Measurements from ENCODE around the gene TMED6.

The TMED6 gene

GRCh38 chr16:69344171-69344570 is 7.4 kb downstream of the TMED6 start:
- TF ChIP-seq CTCF (IDR thresholded peaks at IDR 0.05; ENCODE audit: low read depth, low read length, missing control alignments) = no peak

GRCh38 chr16:69340095-69340644 is 11.4 kb downstream of the TMED6 start:
- peak overlapping the region; percentile 90 for H3K4me3 ChIP-seq (ENCODE audit: low read depth, low read length)
- DNase-seq (ENCODE audit: low read depth) = no peak
- TF ChIP-seq CTCF (IDR thresholded peaks at IDR 0.05; ENCODE audit: low read depth, low read length, missing control alignments) = no peak

More at GRCh38 chr16:69344171-69344570, 7.4 kb downstream of the TMED6 start:
- H3K4me3 ChIP-seq (ENCODE audit: low read depth, low read length) = no peak overlapping the region
- no peak for DNase-seq (ENCODE audit: low read depth)

- peak; percentile 97 for DNase-seq (ENCODE audit: low read depth)
- TF ChIP-seq CTCF (IDR thresholded peaks at IDR 0.05; ENCODE audit: low read depth, low read length, missing control alignments) = peak; percentile 85
- H3K4me3 ChIP-seq (ENCODE audit: low read depth, low read length) = peak within 1 kb of the TSS; percentile 90
Observed at GRCh38 chr16:69339289-69340094, 12.1 kb downstream of the TMED6 start, which contains the start of the genes COG8 and NIP7. TSS of gene COG8 (minus strand) at chr16:69339564. CDS start at chr16:69339552, 12 bp downstream. TSS of gene NIP7 (plus strand) at chr16:69339772. CDS start at chr16:69339830, 58 bp downstream.

- TF ChIP-seq CTCF (IDR thresholded peaks at IDR 0.05; ENCODE audit: low read depth, low read length, missing control alignments) = no peak
- no peak for DNase-seq (ENCODE audit: low read depth)
- peak overlapping the region; percentile 90 for H3K4me3 ChIP-seq (ENCODE audit: low read depth, low read length)
Observed at GRCh38 chr16:69338557-69339288, 12.9 kb downstream of the TMED6 start.

- no peak overlapping the region for H3K4me3 ChIP-seq (ENCODE audit: low read depth, low read length)
- TF ChIP-seq CTCF (IDR thresholded peaks at IDR 0.05; ENCODE audit: low read depth, low read length, missing control alignments) = no peak
- no peak for DNase-seq (ENCODE audit: low read depth)
Observed at GRCh38 chr16:69334696-69335095, 16.9 kb downstream of the TMED6 start.

GRCh38 chr16:69330286-69331109 is 21.1 kb downstream of the TMED6 start, which contains the start of gene PDF:
TSS of gene PDF (minus strand) at chr16:69330588. CDS start at chr16:69330570, 18 bp downstream.
- peak; percentile 59 for DNase-seq (ENCODE audit: low read depth)
- peak within 1 kb of the TSS; percentile 60 for H3K4me3 ChIP-seq (ENCODE audit: low read depth, low read length)

More at GRCh38 chr16:69330286-69331109, 21.1 kb downstream of the TMED6 start, which contains the start of gene PDF:
- TF ChIP-seq CTCF (IDR thresholded peaks at IDR 0.05; ENCODE audit: low read depth, low read length, missing control alignments) = no peak

Data from GM12864 (cell line).